ENCODE measurements around the gene SPECC1. TPM values are rescaled to one million over a fixed set of nuclear protein-coding genes. Genes with fewer than 3 reads are reported as not detected.

Gene SPECC1
- total RNA-seq, 6 donors from 2014 or later, result 21.8 to 65.0 (median 33.9) TPM

DNA sequence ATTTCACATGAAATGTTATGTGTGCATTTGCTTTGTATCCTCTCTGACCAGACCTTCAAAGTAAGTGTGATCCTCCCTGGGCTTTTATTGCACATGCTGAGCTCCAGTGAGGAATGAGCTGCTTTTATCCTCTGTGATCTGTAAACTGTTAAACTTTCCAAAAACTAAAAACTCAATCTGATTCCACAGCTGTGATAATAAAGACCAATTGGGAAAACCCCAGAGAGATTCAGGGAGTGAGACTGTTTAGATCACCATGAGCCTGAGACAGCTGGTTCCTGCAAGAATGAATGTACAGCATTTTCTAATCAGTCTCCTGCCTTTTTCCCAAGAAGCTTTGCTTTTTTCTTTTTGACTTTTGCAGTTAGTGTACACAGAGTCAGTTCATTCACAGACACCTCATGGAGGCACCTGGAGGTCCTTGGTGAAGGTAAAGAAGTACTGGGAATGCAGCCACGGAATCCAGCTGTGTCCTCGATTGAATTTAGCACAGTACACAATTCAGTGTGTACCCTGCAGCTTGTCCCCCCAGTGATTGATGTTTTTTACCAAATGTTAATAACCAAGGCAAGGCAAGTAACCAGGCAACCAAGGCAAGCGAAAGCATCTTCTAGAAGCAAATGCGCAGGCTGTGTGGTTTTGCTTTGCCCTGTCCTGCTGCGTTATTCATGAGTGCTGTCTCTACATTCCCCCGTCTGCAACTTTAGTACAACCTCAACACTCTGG lies 275.6 kb downstream of the SPECC1 start:
- Histone ChIP-seq H3K27ac (no peak overlapping the region), H3K4me1 (no peaks in the 10 kb centered on the region), H3K27me3 (no peaks in the 10 kb centered on the region), H3K4me3 (no peak overlapping the region), H3K9me3 (no peaks in the 10 kb centered on the region), H3K36me3 (no peaks in the 10 kb centered on the region)
- ATAC-seq (ENCODE audit: low FRiP score in 2 of 2) (no peak), DNase-seq (no peak)
- TF ChIP-seq EP300 (IDR thresholded peaks at IDR 0.05) (no peak), POLR2AphosphoS5 (IDR thresholded peaks at IDR 0.05) (no peak), POLR2A (IDR thresholded peaks at IDR 0.05) (no peak)
- TF ChIP-seq, protein P1, sequence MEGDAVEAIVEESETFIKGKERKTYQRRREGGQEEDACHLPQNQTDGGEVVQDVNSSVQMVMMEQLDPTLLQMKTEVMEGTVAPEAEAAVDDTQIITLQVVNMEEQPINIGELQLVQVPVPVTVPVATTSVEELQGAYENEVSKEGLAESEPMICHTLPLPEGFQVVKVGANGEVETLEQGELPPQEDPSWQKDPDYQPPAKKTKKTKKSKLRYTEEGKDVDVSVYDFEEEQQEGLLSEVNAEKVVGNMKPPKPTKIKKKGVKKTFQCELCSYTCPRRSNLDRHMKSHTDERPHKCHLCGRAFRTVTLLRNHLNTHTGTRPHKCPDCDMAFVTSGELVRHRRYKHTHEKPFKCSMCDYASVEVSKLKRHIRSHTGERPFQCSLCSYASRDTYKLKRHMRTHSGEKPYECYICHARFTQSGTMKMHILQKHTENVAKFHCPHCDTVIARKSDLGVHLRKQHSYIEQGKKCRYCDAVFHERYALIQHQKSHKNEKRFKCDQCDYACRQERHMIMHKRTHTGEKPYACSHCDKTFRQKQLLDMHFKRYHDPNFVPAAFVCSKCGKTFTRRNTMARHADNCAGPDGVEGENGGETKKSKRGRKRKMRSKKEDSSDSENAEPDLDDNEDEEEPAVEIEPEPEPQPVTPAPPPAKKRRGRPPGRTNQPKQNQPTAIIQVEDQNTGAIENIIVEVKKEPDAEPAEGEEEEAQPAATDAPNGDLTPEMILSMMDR (IDR thresholded peaks at IDR 0.05), result no peak
- 80 to 88% methylated on average over 6 of the region's 6 CpGs for WGBS, 2 donors

DNA sequence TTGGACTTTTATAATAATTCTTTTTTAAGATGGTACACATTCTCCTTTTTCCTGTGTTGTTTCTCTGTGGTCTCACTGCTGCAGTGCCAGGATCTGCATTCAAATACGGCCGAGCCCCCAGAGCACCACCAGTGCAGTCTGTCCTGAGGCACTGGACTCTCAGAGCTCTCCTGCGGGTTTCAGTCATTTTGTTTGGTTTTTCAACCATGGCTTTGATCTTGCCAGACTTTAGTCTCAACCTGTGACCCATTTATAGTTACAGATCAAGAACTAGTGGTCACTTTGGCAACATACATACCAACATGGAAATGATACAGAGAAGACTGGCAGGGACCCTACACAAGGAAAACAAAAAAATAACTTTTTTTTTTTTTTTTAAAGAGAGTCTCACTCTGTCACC lies 280.8 kb downstream of the SPECC1 start:
- H3K27me3 ChIP-seq, result no peaks in the 10 kb centered on the region
- 83 to 86% methylated on average over 3 of the region's 3 CpGs for WGBS, 2 donors
- TF ChIP-seq, protein P1 (IDR thresholded peaks at IDR 0.05), result no peak
- TF ChIP-seq POLR2AphosphoS5 (IDR thresholded peaks at IDR 0.05), result no peak
- no peak for TF ChIP-seq POLR2A (IDR thresholded peaks at IDR 0.05)
- no peak for TF ChIP-seq EP300 (IDR thresholded peaks at IDR 0.05)
- no peak for DNase-seq
- peaks cover 0 to 2% (median 0%) of the 10 kb centered on the region in 4 donors for H3K36me3 ChIP-seq
- H3K27ac ChIP-seq, result no peak overlapping the region
- H3K4me1 ChIP-seq, result no peaks in the 10 kb centered on the region
- no peaks in the 10 kb centered on the region for H3K9me3 ChIP-seq
- no peak overlapping the region for H3K4me3 ChIP-seq
- ATAC-seq (ENCODE audit: low FRiP score in 2 of 2), result no peak

DNA sequence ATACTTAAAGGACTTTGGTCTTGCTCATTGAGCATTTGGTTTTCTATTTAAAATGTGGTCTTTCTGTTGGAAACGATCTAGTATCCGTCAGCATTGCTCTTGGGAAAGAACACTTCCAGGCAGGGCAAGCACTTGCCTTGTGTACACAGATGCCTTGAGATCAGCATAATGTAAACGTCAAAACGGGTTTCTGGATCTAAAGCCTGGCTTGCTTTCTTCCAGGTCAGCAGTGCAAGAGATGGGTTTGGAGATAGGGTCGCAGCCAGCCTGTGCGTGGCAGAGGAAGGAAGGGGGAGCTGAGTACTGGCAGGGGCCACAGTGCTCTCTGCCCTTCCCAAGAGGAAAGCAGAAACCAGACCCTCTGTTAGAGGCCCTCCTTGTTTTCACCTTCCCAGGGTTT lies 282.7 kb downstream of the SPECC1 start:
- Histone ChIP-seq H3K4me1 (no peaks in the 10 kb centered on the region), H3K36me3 (peaks cover 0 to 2% (median 0%) of the 10 kb centered on the region in 4 donors), H3K9me3 (no peaks in the 10 kb centered on the region), H3K4me3 (no peak overlapping the region), H3K27me3 (no peaks in the 10 kb centered on the region), H3K27ac (no peak overlapping the region)
- DNase-seq, result no peak
- no peak for TF ChIP-seq EP300 (IDR thresholded peaks at IDR 0.05)
- no peak for TF ChIP-seq POLR2A (IDR thresholded peaks at IDR 0.05)
- no peak for TF ChIP-seq POLR2AphosphoS5 (IDR thresholded peaks at IDR 0.05)
- TF ChIP-seq, protein P1 (IDR thresholded peaks at IDR 0.05), result no peak
- WGBS, 2 donors, result 41 to 54% methylated on average over 6 of the region's 6 CpGs
- no peak for ATAC-seq (ENCODE audit: low FRiP score in 2 of 2)

DNA sequence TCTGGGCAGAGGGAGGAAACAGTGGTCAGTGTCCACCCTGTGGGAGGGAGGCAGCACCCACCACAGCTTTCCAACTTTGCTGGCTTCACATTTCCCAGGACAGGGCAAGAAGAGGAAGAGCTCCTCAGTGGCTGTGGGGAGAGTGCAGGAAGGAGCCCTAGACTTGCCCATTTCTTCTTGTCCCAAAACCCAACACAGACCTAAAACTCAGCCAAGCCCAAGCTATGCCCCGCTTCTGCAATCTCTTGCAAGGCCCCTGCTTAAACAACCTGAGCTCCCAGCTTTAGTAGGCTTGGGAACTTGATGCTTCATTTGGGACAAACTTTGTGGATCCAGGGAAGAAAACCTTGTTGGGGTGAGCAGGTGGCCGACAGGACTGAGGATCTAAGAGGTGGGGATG lies 284.3 kb downstream of the SPECC1 start:
- ATAC-seq (ENCODE audit: low FRiP score in 2 of 2) (no peak), DNase-seq (no peak)
- Histone ChIP-seq H3K9me3 (no peaks in the 10 kb centered on the region), H3K4me3 (no peak overlapping the region), H3K27ac (no peak overlapping the region), H3K27me3 (no peaks in the 10 kb centered on the region), H3K36me3 (peaks cover 0 to 2% (median 0%) of the 10 kb centered on the region in 4 donors), H3K4me1 (no peaks in the 10 kb centered on the region)
- TF ChIP-seq POLR2AphosphoS5 (IDR thresholded peaks at IDR 0.05), result no peak
- TF ChIP-seq POLR2A (IDR thresholded peaks at IDR 0.05), result no peak
- no peak for TF ChIP-seq EP300 (IDR thresholded peaks at IDR 0.05)
- TF ChIP-seq, protein P1 (IDR thresholded peaks at IDR 0.05), result no peak
- WGBS, 2 donors, result 95 to 97% methylated on average over 2 of the region's 2 CpGs

DNA sequence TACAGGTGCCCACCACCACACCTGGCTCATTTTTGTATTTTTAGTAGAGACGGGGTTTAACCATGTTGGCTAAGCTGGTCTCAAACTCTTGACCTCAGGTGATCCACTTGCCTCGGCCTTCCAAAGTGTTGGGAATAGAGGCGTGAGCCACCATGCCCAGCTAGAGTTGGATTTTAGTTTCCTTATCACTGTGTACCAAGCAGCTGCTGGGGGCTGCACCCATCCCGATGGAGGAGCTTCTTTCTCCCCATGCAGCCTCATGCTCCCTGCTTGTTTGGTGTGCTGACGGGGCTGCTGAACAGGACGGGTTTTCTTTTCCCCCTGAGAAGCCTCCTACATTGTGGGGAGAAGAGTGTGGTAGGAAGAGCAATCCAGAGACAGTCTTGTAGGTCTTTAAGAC lies 285.0 kb downstream of the SPECC1 start:
- Histone ChIP-seq H3K9me3 (no peaks in the 10 kb centered on the region), H3K27ac (no peak overlapping the region), H3K4me3 (no peak overlapping the region), H3K4me1 (no peaks in the 10 kb centered on the region), H3K27me3 (no peaks in the 10 kb centered on the region), H3K36me3 (peaks cover 0 to 2% (median 0%) of the 10 kb centered on the region in 4 donors)
- TF ChIP-seq POLR2AphosphoS5 (IDR thresholded peaks at IDR 0.05) (no peak), EP300 (IDR thresholded peaks at IDR 0.05) (no peak), POLR2A (IDR thresholded peaks at IDR 0.05) (no peak)
- TF ChIP-seq, protein P1 (IDR thresholded peaks at IDR 0.05), result no peak
- DNase-seq, result no peak
- no peak for ATAC-seq (ENCODE audit: low FRiP score in 2 of 2)
- 77 to 95% methylated on average over 6 of the region's 6 CpGs for WGBS, 2 donors
